ENCODE data around the gene TMEM165.
"Not testable (repeated sequence)": the region's sequence is repeated elsewhere in the genome, so short reads cannot be mapped to it uniquely, and the experiment has no call there.

Gene TMEM165

DNA sequence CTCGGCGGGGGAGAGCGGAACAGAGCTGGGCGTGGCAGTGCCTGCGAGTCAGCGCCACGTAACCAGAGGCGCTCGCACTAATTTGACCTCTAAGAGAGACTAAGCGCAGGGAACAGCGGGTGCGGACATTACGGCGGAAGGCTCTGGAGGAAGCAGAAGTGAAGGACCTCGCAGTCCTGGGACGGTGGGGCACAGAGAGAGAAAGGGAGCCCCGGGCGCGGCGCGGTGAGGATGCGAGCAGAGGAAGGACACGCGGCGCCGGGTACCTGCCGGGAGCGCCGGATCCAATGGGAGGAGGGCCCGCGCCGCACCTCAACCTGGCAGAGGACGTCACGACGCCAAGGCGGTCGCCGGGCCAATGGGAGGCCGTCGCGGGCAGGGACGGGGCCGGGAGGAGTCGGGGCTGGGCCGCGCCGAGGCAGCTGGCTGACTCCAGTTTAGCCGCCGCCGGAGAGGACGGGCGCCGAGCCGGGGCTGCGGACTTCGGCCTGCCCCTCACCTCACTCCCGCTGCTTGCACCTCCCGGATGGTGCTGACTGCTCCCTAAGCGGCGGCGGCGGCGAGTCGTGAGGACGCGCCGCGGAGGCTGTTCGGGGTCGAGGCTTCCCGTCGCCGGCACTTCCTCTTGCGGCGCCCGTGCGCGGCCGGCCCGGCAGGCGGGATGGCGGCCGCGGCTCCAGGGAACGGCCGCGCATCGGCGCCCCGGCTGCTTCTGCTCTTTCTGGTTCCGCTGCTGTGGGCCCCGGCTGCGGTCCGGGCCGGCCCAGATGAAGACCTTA, at the start of gene TMEM165:
TSS of gene TMEM165 (plus strand) at position 429 of the 779 bp plus-strand sequence. CDS start at position 662, 233 bp downstream.
- peak; percentile 59 to 78 for DNase-seq (ENCODE audit: low read depth in 2 of 2, low spot score in 1 of 2)

GRCh38 chr4:55345980-55346850, 49.5 kb upstream of the TMEM165 start, which contains the start of gene SRD5A3:
Gene SRD5A3, plus strand, starts transcription at chr4:55346242. Its CDS starts 95 bp downstream, at chr4:55346337.
- DNase-seq (ENCODE audit: low read depth in 2 of 2, low spot score in 1 of 2), result peak; percentile 58 to 62

DNA sequence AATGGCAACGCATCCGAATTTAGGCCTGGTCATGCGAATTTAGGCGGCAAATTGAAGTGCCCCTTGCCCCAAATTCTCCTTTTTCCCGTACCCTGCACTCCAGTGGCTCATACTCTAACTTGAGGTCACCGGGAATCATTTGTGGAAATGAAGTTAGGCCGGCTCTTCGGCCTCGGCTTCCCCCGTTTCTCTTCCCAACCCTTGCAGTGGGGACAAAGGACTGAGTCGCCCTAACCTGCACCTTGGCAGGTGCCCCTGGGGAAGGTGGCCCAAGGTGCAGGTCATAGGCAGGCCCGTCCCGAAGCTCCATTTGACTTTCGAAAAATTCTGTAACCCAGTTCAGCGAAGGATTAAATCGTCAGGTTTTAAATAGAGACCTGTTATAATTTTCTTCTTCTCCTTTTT, 48.9 kb upstream of the TMEM165 start:
- DNase-seq (ENCODE audit: low read depth in 2 of 2, low spot score in 1 of 2), result no peak

- no peak for DNase-seq (ENCODE audit: low read depth in 2 of 2, low spot score in 1 of 2)
Measured at GRCh38 chr4:55347610-55348228, 48.0 kb upstream of the TMEM165 start.

DNA sequence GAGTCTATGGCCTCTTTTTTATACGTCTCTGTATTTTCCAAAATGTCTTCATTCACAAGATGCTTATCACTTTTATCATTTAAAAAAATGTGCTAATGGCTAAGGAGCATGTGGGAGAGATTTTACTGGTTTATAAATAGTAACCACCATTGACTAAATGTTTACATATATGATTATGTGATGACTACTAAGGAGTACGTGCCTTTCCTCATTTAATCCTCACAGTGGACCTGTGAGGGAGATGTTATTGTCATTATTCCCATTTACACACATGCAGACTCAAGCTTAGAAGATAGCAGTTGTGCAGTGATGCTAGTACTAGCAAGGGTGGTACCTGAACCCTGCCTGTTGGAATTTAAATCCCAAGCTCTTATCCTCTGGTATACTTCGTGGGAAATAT, 47.3 kb upstream of the TMEM165 start:
- DNase-seq (ENCODE audit: low read depth in 2 of 2, low spot score in 1 of 2), result no peak

- not testable (repeated sequence) for DNase-seq (ENCODE audit: low read depth in 2 of 2, low spot score in 1 of 2)
Measured at GRCh38 chr4:55350870-55351269, 44.9 kb upstream of the TMEM165 start.

GRCh38 chr4:55351824-55352223, 43.9 kb upstream of the TMEM165 start:
- DNase-seq (ENCODE audit: low read depth in 2 of 2, low spot score in 1 of 2), result no peak

DNA sequence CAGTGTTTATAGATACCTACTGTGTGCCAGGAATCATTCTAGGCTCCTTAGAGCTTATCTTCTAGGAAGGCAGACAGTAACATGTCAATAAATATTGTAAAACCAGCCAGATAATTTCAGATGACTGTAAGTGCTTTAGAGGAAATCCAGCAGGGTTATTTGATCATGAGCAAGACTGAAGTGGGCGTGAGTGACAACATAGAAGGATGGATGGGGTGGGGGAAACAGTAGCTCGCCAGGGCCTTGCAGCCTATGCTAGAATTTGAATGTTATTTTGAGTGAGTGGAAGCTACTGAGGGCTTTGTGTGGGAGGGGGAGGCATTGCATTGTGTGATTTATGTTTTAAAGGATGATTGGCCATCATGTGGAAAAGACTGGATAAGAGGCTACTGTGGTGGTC, 43.0 kb upstream of the TMEM165 start:
- DNase-seq (ENCODE audit: low read depth in 2 of 2, low spot score in 1 of 2), result no peak

- not testable (repeated sequence) for DNase-seq (ENCODE audit: low read depth in 2 of 2, low spot score in 1 of 2)
Measured at GRCh38 chr4:55353228-55353747, 42.5 kb upstream of the TMEM165 start.

GRCh38 chr4:55354648-55355047, 41.1 kb upstream of the TMEM165 start:
- DNase-seq (ENCODE audit: low read depth in 2 of 2, low spot score in 1 of 2), result no peak

DNA sequence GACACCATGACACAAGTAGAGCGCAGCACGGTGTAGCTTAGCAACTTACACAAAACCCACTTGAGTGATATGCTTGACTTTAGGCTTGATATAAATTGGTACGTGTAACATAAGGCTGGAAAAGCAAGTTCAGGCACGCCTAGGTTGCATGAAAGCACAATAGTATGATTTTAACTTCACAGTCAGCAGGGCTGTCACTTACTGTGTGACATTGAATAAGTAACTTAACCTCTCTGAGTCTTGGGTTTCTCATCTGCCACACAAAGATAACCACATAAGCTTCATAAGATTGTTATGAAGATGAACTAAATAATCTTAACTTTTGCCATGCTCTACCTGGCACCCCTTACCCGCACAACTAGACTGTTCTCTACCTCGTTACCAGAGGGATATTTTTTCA, 40.2 kb upstream of the TMEM165 start:
- DNase-seq (ENCODE audit: low read depth in 2 of 2, low spot score in 1 of 2), result no peak

DNA sequence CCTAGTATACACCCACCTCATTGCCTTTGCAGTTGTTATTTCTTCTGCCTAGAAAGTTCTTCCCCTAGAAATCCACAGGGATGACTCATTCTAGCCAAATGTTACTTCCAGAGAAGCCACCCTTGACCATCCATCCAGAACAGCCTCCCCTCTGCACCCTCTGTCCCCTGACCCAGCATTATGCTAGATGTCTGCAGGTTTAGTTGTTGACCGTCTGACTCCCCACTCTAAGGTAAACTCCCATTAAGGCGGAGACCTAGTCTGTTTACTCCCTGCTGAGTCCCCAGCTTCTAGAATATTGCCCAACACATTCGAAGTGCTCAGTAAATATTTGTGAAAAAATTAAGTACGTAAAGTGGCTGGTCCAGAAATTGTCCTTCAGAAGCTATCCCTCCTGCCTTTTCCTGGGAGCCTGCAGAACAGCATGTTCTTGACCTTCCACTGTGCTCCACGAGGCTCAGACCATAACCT, 38.7 kb upstream of the TMEM165 start:
- no peak for DNase-seq (ENCODE audit: low read depth in 2 of 2, low spot score in 1 of 2)

DNA sequence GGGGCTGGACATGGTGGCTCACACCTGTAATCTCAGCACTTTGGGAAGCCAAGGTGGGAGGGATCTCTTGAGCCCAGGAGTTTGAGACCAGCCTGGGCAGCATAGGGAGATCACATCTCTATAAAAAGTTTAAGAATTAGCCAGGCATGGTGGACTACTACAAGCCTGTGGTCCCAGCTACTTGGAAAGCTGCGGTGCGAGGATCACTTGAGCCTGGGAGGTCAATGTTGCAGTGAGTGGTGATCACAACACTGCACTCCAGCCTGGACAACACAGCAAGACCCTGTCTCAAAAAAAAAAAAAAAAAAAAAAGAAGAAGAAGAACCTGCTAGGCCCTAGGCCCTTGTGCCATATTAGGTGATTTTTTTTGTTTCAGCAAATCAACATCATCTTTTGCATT, 37.5 kb upstream of the TMEM165 start:
- DNase-seq (ENCODE audit: low read depth in 2 of 2, low spot score in 1 of 2), result no peak

GRCh38 chr4:55358668-55359067, 37.1 kb upstream of the TMEM165 start:
- DNase-seq (ENCODE audit: low read depth in 2 of 2, low spot score in 1 of 2), result no peak

GRCh38 chr4:55359397-55359916, 36.3 kb upstream of the TMEM165 start:
- no peak for DNase-seq (ENCODE audit: low read depth in 2 of 2, low spot score in 1 of 2)

DNA sequence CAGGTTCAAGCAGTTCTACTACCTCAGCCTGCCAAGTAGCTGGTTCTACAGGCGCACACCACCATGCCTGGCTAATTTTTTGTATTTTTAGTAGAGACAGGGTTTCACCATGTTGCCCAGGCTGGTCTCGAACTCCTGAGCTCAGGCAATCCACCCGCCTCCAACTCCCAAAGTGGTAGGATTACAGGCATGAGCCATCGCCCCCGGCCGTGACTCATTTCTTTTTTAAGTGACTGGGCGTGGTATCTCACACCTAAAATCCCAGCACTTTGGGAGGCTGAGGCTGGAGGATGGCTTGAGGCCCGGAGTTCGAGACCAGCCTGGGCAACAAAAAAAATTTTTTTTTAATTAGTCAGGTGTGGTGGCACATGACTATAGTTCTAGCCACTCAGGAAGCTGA, 32.8 kb upstream of the TMEM165 start:
- not testable (repeated sequence) for DNase-seq (ENCODE audit: low read depth in 2 of 2, low spot score in 1 of 2)

- DNase-seq (ENCODE audit: low read depth in 2 of 2, low spot score in 1 of 2), result no peak
Measured at GRCh38 chr4:55363691-55364351, 31.9 kb upstream of the TMEM165 start.

DNA sequence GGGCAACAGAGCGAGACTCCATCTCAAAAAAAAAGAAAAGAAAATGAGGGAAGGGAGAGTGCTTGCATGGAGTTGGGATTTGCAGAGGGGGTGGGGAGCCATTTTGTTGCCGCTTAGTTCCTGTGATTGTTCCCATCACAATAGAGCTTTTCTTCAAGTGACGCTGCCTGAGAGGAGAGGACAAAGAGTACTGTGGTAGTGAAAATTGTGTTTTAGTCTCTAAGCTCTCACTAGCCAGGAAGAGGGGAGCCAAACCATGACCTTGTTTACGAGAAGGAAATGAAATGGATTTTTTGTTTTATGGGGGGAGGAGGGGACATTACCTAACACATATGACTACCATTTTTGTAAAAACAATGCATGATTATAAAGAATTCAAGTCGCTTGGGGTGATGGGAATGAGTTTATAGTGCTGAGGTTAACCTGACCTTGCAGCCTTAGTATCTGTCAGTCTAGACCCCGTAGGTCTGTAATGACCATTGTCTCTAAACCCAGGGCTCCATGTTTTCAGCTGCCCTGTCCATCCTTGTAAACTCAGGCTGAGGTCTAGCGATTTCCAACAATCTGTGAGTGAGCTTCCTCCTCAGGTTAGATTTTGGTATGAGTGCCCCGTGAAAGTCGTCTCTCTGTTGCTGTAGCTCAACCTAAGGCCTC, 30.9 kb upstream of the TMEM165 start:
- DNase-seq (ENCODE audit: low read depth in 2 of 2, low spot score in 1 of 2), result no peak

GRCh38 chr4:55365345-55365728, 30.4 kb upstream of the TMEM165 start:
- no peak for DNase-seq (ENCODE audit: low read depth in 2 of 2, low spot score in 1 of 2)

- DNase-seq (ENCODE audit: low read depth in 2 of 2, low spot score in 1 of 2), result no peak
Measured at GRCh38 chr4:55366621-55367020, 29.1 kb upstream of the TMEM165 start.

Data from stimulated activated CD8-positive, alpha-beta memory T cell treated with anti-CD3 and anti-CD28 coated beads, Interleukin-4, amount 100 ng/mL, for 4 hours (primary cell).